H1 (cell line): ENCODE measurements around the gene ASB7. TPM values are rescaled to one million over a fixed set of nuclear protein-coding genes. Genes with fewer than 3 reads are reported as not detected.

Source experiments
- CTCF ChIA-PET: fragments of 300-600 bp; sonication (Branson Sonifier 250); formaldehyde crosslinking; loops from one replicate; lab custom pipeline; 2021; ENCODE audit not compliant: partially characterized antibody; lab: Charles Lee
- POLR2A ChIA-PET: fragments of 300-600 bp; sonication (Branson Sonifier 250); formaldehyde crosslinking; loops from one replicate; lab custom pipeline; 2021; ENCODE audit warnings: inconsistent platforms; ENCODE audit not compliant: partially characterized antibody; lab: Charles Lee
- DNase-seq, 2 experiments: peaks; one replicate each; pipeline versions ENCODE4 v3.0.0 to v3.0.0-alpha.2; 2010 to 2022; ENCODE audit warnings: low spot score in 2 of 2, low read depth in 1 of 2, mixed read lengths in 1 of 2
- FAIRE-seq: peaks from 2 replicates; lab custom pipeline; 2011; peaks lifted over from hg19 to GRCh38; lab: Jason Lieb, UNC
- H2AFZ ChIP-seq: 2 replicates; pipeline ENCODE4 v1.8.1; 2012; ENCODE audit warnings: low read length, inconsistent platforms
- H2AK5ac ChIP-seq: 2 replicates; pipeline ENCODE4 v1.6.1; 2013; ENCODE audit warnings: low read depth, low read length
- H2BK120ac ChIP-seq: replicated peaks from 2 replicates; pipeline ENCODE3; 2013; ENCODE audit warnings: low read depth, low read length, inconsistent platforms
- H2BK12ac ChIP-seq: 2 replicates; pipeline ENCODE4 v1.6.1; 2013; ENCODE audit warnings: low read depth, low read length
- H2BK15ac ChIP-seq: 2 replicates; pipeline ENCODE4 v1.6.1; 2013; ENCODE audit warnings: low read length
- H2BK20ac ChIP-seq: 2 replicates; pipeline ENCODE4 v1.6.1; 2013; ENCODE audit warnings: low read length
- H2BK5ac ChIP-seq: 2 replicates; pipeline ENCODE4 v1.6.1; 2013; ENCODE audit warnings: low read depth, low read length
- H3K14ac ChIP-seq: 2 replicates; pipeline ENCODE4 v1.6.1; 2013; ENCODE audit warnings: inconsistent platforms; ENCODE audit not compliant: insufficient read length
- H3K18ac ChIP-seq: 2 replicates; pipeline ENCODE4 v1.6.1; 2013; ENCODE audit warnings: low read length; ENCODE audit errors: extremely low read depth
- H3K23ac ChIP-seq: 2 replicates; pipeline ENCODE4 v1.6.1; 2013; ENCODE audit warnings: inconsistent platforms; ENCODE audit not compliant: insufficient read length
- H3K23me2 ChIP-seq: 2 replicates; pipeline ENCODE4 v1.6.1; 2013; ENCODE audit warnings: low read depth, low read length
- H3K27ac ChIP-seq: 2 replicates; pipeline ENCODE4 v1.6.1; 2011; ENCODE audit warnings: low read depth, low read length, inconsistent platforms
- H3K27me3 ChIP-seq, 4 experiments: replicated peaks in 1 of 4; 1 replicate in 1 of 4; 2 replicates in 3 of 4; pipeline versions ENCODE4 v1.6.1 to v1.8.1; 2011 to 2013; ENCODE audit warnings: low read length in 3 of 4, mild to moderate bottlenecking in 3 of 4, inconsistent platforms in 2 of 4, mixed read lengths in 2 of 4, moderate library complexity in 1 of 4; ENCODE audit not compliant: control insufficient read depth in 3 of 4, insufficient read depth in 3 of 4; ENCODE audit errors: extremely low read depth in 1 of 4
- H3K36me3 ChIP-seq, 4 experiments: 2 replicates each; pipeline versions ENCODE4 v1.6.1 to v1.8.1; 2011 to 2013; ENCODE audit warnings: mild to moderate bottlenecking in 4 of 4, low read length in 3 of 4, moderate library complexity in 2 of 4, control low read depth in 1 of 4, inconsistent platforms in 1 of 4; ENCODE audit not compliant: insufficient read depth in 4 of 4, control insufficient read depth in 2 of 4
- H3K4ac ChIP-seq: replicated peaks from 2 replicates; pipeline ENCODE3; 2013; ENCODE audit warnings: low read length, low read depth, mixed read lengths, inconsistent platforms; ENCODE audit not compliant: insufficient read length
- H3K4me1 ChIP-seq, 4 experiments: replicated peaks in 1 of 4; 1 replicate in 1 of 4; 2 replicates in 3 of 4; pipeline versions ENCODE4 v1.6.1 to v1.8.1; 2011 to 2013; ENCODE audit warnings: low read length in 3 of 4, inconsistent platforms in 2 of 4, mixed read lengths in 1 of 4; ENCODE audit not compliant: insufficient read depth in 4 of 4, control insufficient read depth in 3 of 4
- H3K4me2 ChIP-seq, 2 experiments: 2 replicates each; pipeline versions ENCODE4 v1.6.1 to v1.8.1; 2011 to 2013; ENCODE audit warnings: low read depth in 2 of 2, low read length in 2 of 2, control low read depth in 1 of 2, inconsistent platforms in 1 of 2, mild to moderate bottlenecking in 1 of 2; ENCODE audit not compliant: insufficient read depth in 1 of 2
- H3K4me3 ChIP-seq, 4 experiments: fragments of 200-600, 300-600 bp in 1 of 4; sonication (generic), shearing (Covaris generic), sonication (Bioruptor Twin) in 1 of 4; 2 replicates each; pipeline versions ENCODE4 v1.5.1 to v1.8.1; 2011 to 2016; ENCODE audit warnings: low read length in 4 of 4, low read depth in 3 of 4, control low read depth in 2 of 4, inconsistent platforms in 2 of 4, mild to moderate bottlenecking in 2 of 4, mixed read lengths in 1 of 4, moderate library complexity in 1 of 4; ENCODE audit not compliant: insufficient read depth in 2 of 4; ENCODE audit errors: extremely low read depth in 1 of 4
- H3K56ac ChIP-seq: replicated peaks from 2 replicates; pipeline ENCODE3; 2013; ENCODE audit warnings: low read depth, mild to moderate bottlenecking, mixed read lengths, low read length, inconsistent platforms; ENCODE audit not compliant: insufficient read length
- H3K79me1 ChIP-seq: 2 replicates; pipeline ENCODE4 v1.6.1; 2013; ENCODE audit warnings: low read depth, low read length, control low read depth
- H3K79me2 ChIP-seq, 2 experiments: 2 replicates each; pipeline versions ENCODE4 v1.6.1 to v1.8.1; 2012 to 2013; ENCODE audit warnings: low read length in 2 of 2, mild to moderate bottlenecking in 2 of 2, inconsistent platforms in 1 of 2; ENCODE audit not compliant: insufficient read depth in 2 of 2, control insufficient read depth in 1 of 2
- H3K9ac ChIP-seq, 4 experiments: replicated peaks in 1 of 4; 1 replicate in 1 of 4; 2 replicates in 3 of 4; pipeline versions ENCODE4 v1.6.1 to v1.8.1; 2011 to 2013; ENCODE audit warnings: low read depth in 3 of 4, low read length in 3 of 4, control low read depth in 2 of 4, mild to moderate bottlenecking in 2 of 4, moderate library complexity in 2 of 4, inconsistent platforms in 1 of 4; ENCODE audit errors: extremely low read depth in 1 of 4
- H3K9me3 ChIP-seq, 2 experiments: 2 replicates each; pipeline versions ENCODE4 v1.6.1 to v1.8.1; 2012 to 2013; ENCODE audit warnings: mild to moderate bottlenecking in 2 of 2, moderate library complexity in 2 of 2, control low read depth in 1 of 2, inconsistent platforms in 1 of 2, low read depth in 1 of 2, low read length in 1 of 2, mixed read lengths in 1 of 2; ENCODE audit not compliant: insufficient read depth in 2 of 2
- H4K20me1 ChIP-seq, 2 experiments: replicated peaks in 1 of 2; 2 replicates each; pipeline versions ENCODE3 to v1.8.1; 2011 to 2013; ENCODE audit warnings: inconsistent platforms in 2 of 2, low read length in 2 of 2, mild to moderate bottlenecking in 1 of 2; ENCODE audit not compliant: insufficient read depth in 2 of 2, control insufficient read depth in 1 of 2
- H4K5ac ChIP-seq: 2 replicates; pipeline ENCODE4 v1.6.1; 2013; ENCODE audit warnings: low read length, low read depth, mixed read lengths, inconsistent platforms; ENCODE audit not compliant: insufficient read length
- H4K8ac ChIP-seq: 2 replicates; pipeline ENCODE4 v1.8.0; 2013; ENCODE audit warnings: mild to moderate bottlenecking, moderate library complexity, low read length, inconsistent platforms; ENCODE audit not compliant: insufficient read depth; ENCODE audit errors: extremely low read depth
- H4K91ac ChIP-seq: replicated peaks from 2 replicates; pipeline ENCODE3; 2013; ENCODE audit warnings: low read length, mixed read lengths, inconsistent platforms; ENCODE audit not compliant: insufficient read length
- BRCA1 ChIP-seq: IDR thresholded peaks from 2 replicates; pipeline ENCODE4 v1.6.1; 2012; ENCODE audit warnings: low read depth, low read length, improper control_type of control experiment
- CBX5 ChIP-seq: fragments of 300-800, 300-1000 bp; sonication (generic); IDR thresholded peaks from 2 replicates; pipeline ENCODE4 v1.7.1; 2016; ENCODE audit warnings: antibody characterized with exemption, low read length, low read depth
- CREB1 ChIP-seq: IDR thresholded peaks from 2 replicates; pipeline ENCODE4 v1.6.1; 2012; ENCODE audit warnings: inconsistent platforms
- HDAC2 ChIP-seq, 2 experiments: fragments of 300-600 bp in 1 of 2; sonication (generic) in 1 of 2; IDR thresholded peaks; 2 replicates each; pipeline ENCODE4 v1.6.1; 2011 to 2012; ENCODE audit warnings: low read depth in 2 of 2, low read length in 2 of 2, mild to moderate bottlenecking in 2 of 2, moderate library complexity in 2 of 2, borderline replicate concordance in 1 of 2, inconsistent platforms in 1 of 2
- JUND ChIP-seq: IDR thresholded peaks from 2 replicates; pipeline ENCODE4 v1.6.1; 2011; ENCODE audit warnings: mild to moderate bottlenecking, improper control_type of control experiment, low read length
- RNF2 ChIP-seq: fragments of 200-900, 300-1000 bp; sonication (generic); IDR thresholded peaks from 2 replicates; pipeline ENCODE4 v1.7.1; 2016; ENCODE audit warnings: borderline replicate concordance, low read depth, mild to moderate bottlenecking, antibody characterized with exemption, low read length; ENCODE audit not compliant: poor library complexity, severe bottlenecking; ENCODE audit errors: missing control alignments
- SAP30 ChIP-seq: fragments of 300-600 bp; sonication (generic); IDR thresholded peaks from 2 replicates; pipeline ENCODE4 v1.7.1; 2012; ENCODE audit warnings: low read length, moderate library complexity, mild to moderate bottlenecking, inconsistent platforms; ENCODE audit not compliant: insufficient read depth, insufficient replicate concordance
- SUZ12 ChIP-seq: fragments of 200-600 bp; sonication (generic); IDR thresholded peaks from 2 replicates; pipeline ENCODE4 v1.6.1; 2012; ENCODE audit warnings: mild to moderate bottlenecking, inconsistent platforms, low read length, moderate library complexity, mixed read lengths
- WGBS, 2 experiments: shearing (Covaris generic) in 1 of 2; methylation state at CpG; one replicate each; pipeline versions ENCODE4 v1.1.6 to v1.1.7; 2013 to 2015; ENCODE audit warnings: low lambda C conversion rate in 2 of 2, mixed read lengths in 2 of 2, inconsistent platforms in 1 of 2, low coverage in 1 of 2, missing lambda C conversion rate in 1 of 2; ENCODE audit not compliant: insufficient replicate concordance in 2 of 2, insufficient coverage in 1 of 2, insufficient read length in 1 of 2; ENCODE audit errors: extremely low coverage in 1 of 2, missing lambda C conversion rate in 1 of 2; 5-methylcytosine and 5-hydroxymethylcytosine counted together
- polyA plus RNA-seq, 7 experiments: library from polyadenylated mRNA; depleted of rRNA in 3 of 7; stranded (reverse) in 5 of 7; unstranded in 2 of 7; fragments of >200 nt in 5 of 7; fragments of 200-250 nt in 2 of 7; gene quantifications; 1 replicate in 5 of 7; 2 replicates in 1 of 7; 4 replicates in 1 of 7; pipeline versions ENCODE4 v1.2.1 to v1.2.3, GENCODE V29; 2011 to 2013; ENCODE audit warnings: missing spikeins in 2 of 7, mixed read lengths in 2 of 7
- total RNA-seq: library from RNA; stranded (reverse); fragmentation: NEBNext Ultra II Directional; extraction: Animal tissue kit (Norgen Biotek cat#: 25700); gene quantifications from 2 replicates; pipeline ENCODE4 v1.2.1, GENCODE V29; 2021
- TF ChIP-seq, protein P1 (sequence below), 3 experiments: IDR thresholded peaks; 1 replicate in 2 of 3; 2 replicates in 1 of 3; pipeline versions ENCODE4 v1.5.1 to v1.6.1; 2011; ENCODE audit warnings: low read length in 3 of 3, mild to moderate bottlenecking in 3 of 3, inconsistent platforms in 2 of 3, low read depth in 1 of 3, moderate library complexity in 1 of 3; ENCODE audit not compliant: insufficient read depth in 1 of 3; ENCODE audit errors: control extremely low read depth in 1 of 3

Gene ASB7
- total and polyA plus RNA-seq, 2 of the 8 experiments (the other 6 are each of a cell fraction or from before 2014, with no cell fraction given) = 5.2 to 12.8 TPM

DNA sequence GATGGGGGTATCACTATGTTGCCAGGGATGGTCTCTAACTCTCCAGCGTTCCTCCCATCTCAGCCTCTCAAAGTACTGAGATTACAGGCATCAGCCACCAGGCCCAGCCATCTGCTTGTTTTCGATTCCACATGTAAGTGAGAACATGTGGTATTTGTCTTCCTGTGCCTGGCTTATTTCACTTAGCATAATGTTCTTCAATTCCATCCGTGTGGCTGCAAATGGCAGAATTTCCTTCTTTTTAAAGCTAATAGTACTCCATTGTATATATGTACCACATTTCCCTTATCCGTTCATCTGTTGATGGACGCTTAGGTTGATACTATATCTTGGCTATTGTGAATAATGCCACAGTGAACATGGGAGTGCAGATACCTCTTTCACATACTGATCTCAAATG lies 70.6 kb downstream of the ASB7 start:
- no peaks in the 10 kb centered on the region; the same call in 1 of the 2 replicates for H3K79me1 ChIP-seq
- H2AK5ac ChIP-seq = no peak overlapping the region
- DNase-seq (no peak), FAIRE-seq (no peak)
- no peak overlapping the region for H3K4me3 ChIP-seq
- TF ChIP-seq CBX5 = no peak
- TF ChIP-seq, protein P1, sequence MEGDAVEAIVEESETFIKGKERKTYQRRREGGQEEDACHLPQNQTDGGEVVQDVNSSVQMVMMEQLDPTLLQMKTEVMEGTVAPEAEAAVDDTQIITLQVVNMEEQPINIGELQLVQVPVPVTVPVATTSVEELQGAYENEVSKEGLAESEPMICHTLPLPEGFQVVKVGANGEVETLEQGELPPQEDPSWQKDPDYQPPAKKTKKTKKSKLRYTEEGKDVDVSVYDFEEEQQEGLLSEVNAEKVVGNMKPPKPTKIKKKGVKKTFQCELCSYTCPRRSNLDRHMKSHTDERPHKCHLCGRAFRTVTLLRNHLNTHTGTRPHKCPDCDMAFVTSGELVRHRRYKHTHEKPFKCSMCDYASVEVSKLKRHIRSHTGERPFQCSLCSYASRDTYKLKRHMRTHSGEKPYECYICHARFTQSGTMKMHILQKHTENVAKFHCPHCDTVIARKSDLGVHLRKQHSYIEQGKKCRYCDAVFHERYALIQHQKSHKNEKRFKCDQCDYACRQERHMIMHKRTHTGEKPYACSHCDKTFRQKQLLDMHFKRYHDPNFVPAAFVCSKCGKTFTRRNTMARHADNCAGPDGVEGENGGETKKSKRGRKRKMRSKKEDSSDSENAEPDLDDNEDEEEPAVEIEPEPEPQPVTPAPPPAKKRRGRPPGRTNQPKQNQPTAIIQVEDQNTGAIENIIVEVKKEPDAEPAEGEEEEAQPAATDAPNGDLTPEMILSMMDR (IDR thresholded peaks at IDR 0.05; ENCODE audit: control extremely low read depth in 1 of 3, insufficient read depth in 1 of 3, low read depth in 1 of 3, low read length in 3 of 3) = no peak
- TF ChIP-seq HDAC2 (IDR thresholded peaks at IDR 0.05; ENCODE audit: borderline replicate concordance in 1 of 2, low read depth in 2 of 2, low read length in 2 of 2) = no peak
- TF ChIP-seq JUND = no peak
- TF ChIP-seq SAP30 = no peak
- TF ChIP-seq CREB1 = no peak
- no peak for TF ChIP-seq SUZ12
- TF ChIP-seq RNF2 = no peak
- TF ChIP-seq BRCA1 = no peak
- H3K9ac ChIP-seq = no peak overlapping the region
- H3K36me3 ChIP-seq = no peaks in the 10 kb centered on the region
- no peaks in the 10 kb centered on the region for H3K27me3 ChIP-seq
- WGBS, 2 experiments = 91% methylated on average over 5 of the region's 5 CpGs; no CpG with 5 or more reads in 1 of the 2 experiments
- no peaks in the 10 kb centered on the region for H4K20me1 ChIP-seq
- POLR2A ChIA-PET = no interaction called here
- CTCF ChIA-PET = interaction anchor here (0.9 to 3.7 kb wide), 8 partner anchors 10 to 262 kb away, joined by 3 to 79 read pairs (median 5); no protein-coding TSS in a partner anchor
- H2BK120ac ChIP-seq = no peak overlapping the region
- no peak overlapping the region for H2BK12ac ChIP-seq
- H3K79me2 ChIP-seq = no peaks in the 10 kb centered on the region
- no peak overlapping the region for H3K27ac ChIP-seq
- H3K14ac ChIP-seq = no peak overlapping the region
- H4K8ac ChIP-seq = no peak overlapping the region
- no peak overlapping the region for H3K4me2 ChIP-seq
- H3K18ac ChIP-seq = no peak overlapping the region
- no peak overlapping the region for H2BK15ac ChIP-seq
- H3K56ac ChIP-seq = no peak overlapping the region
- H2BK20ac ChIP-seq = no peak overlapping the region
- no peak overlapping the region for H3K4ac ChIP-seq
- H2AFZ ChIP-seq = no peak overlapping the region
- no peak overlapping the region for H3K23ac ChIP-seq
- H2BK5ac ChIP-seq = no peak overlapping the region
- no peaks in the 10 kb centered on the region for H3K23me2 ChIP-seq
- H4K5ac ChIP-seq = no peak overlapping the region
- H3K4me1 ChIP-seq = no peaks in the 10 kb centered on the region
- no peaks in the 10 kb centered on the region for H3K9me3 ChIP-seq
- no peak overlapping the region for H4K91ac ChIP-seq
